Measurements from ENCODE around the gene MICU2.

DNA sequence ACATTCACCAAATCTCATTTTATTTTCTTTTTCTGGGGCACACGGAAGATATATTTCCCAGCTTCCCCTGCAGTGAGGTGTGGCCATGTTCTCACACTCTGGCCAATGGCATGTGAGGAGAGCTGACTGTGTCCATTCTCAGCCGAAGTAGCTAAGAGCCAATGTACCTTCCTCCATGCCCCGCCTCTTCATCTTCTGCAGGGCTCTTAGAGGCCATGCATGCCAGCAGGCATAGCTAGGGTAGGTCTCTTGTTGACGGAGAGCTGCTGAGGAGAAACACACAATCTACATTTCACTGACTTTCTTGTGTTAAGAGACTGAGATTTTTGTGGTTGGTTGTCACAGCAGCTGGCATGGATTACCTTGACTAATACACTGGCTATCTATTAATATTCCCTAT is 9.8 kb upstream of the MICU2 start:
- TF ChIP-seq, protein P1, sequence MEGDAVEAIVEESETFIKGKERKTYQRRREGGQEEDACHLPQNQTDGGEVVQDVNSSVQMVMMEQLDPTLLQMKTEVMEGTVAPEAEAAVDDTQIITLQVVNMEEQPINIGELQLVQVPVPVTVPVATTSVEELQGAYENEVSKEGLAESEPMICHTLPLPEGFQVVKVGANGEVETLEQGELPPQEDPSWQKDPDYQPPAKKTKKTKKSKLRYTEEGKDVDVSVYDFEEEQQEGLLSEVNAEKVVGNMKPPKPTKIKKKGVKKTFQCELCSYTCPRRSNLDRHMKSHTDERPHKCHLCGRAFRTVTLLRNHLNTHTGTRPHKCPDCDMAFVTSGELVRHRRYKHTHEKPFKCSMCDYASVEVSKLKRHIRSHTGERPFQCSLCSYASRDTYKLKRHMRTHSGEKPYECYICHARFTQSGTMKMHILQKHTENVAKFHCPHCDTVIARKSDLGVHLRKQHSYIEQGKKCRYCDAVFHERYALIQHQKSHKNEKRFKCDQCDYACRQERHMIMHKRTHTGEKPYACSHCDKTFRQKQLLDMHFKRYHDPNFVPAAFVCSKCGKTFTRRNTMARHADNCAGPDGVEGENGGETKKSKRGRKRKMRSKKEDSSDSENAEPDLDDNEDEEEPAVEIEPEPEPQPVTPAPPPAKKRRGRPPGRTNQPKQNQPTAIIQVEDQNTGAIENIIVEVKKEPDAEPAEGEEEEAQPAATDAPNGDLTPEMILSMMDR (IDR thresholded peaks at IDR 0.05): no peak
- no peak for TF ChIP-seq POLR2A (IDR thresholded peaks at IDR 0.05)
